ENCODE data around the gene LTK. TPM values are rescaled to one million over a fixed set of nuclear protein-coding genes. Genes with fewer than 3 reads are reported as not detected.

The LTK gene
- total RNA-seq, 4 donors from 2014 or later = 13.8 to 39.0 (median 26.3) TPM; not detected in 1

- H3K9me3 ChIP-seq = no peaks in the 10 kb centered on the region
- no peak for TF ChIP-seq CTCF (IDR thresholded peaks at IDR 0.05)
- no peak for TF ChIP-seq POLR2A (IDR thresholded peaks at IDR 0.05)
- peaks cover 0 to 18% (median 15%) of the 10 kb centered on the region in 4 donors for H3K4me1 ChIP-seq
- H3K27me3 ChIP-seq = no peaks in the 10 kb centered on the region
- no peaks in the 10 kb centered on the region for H3K36me3 ChIP-seq
- no peak overlapping the region for H3K4me3 ChIP-seq
- no peak for DNase-seq
- no peak overlapping the region for H3K27ac ChIP-seq
These were observed 41.3 kb upstream of the LTK start for GRCh38 chr15:41554915-41555314.

DNA sequence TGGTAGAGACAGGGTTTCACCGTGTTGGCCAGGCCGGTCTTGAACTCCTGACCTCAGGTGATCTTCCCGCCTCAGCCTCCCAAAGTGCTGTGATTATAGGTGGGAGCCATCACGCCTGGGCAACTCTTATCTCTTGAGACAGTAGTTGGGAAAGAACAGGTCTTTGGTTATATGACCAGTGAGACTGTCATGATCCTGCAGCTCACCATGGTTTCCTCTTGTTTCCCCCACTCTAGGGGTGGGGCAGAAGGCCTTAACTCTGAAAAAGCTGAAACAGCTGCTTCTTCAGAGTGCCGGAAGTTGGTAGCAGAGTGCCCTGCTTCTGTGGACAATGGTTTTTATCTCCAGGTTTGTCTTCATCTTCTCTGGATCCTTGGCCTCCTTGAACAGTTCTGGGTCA lies 40.7 kb upstream of the LTK start:
- no peak overlapping the region for H3K4me3 ChIP-seq
- H3K9me3 ChIP-seq = no peaks in the 10 kb centered on the region
- DNase-seq = no peak
- no peak overlapping the region for H3K27ac ChIP-seq
- H3K36me3 ChIP-seq = no peaks in the 10 kb centered on the region
- peaks cover 0 to 12% (median 11%) of the 10 kb centered on the region in 4 donors for H3K4me1 ChIP-seq
- no peak for TF ChIP-seq POLR2A (IDR thresholded peaks at IDR 0.05)
- no peak for TF ChIP-seq CTCF (IDR thresholded peaks at IDR 0.05)
- no peaks in the 10 kb centered on the region for H3K27me3 ChIP-seq

DNA sequence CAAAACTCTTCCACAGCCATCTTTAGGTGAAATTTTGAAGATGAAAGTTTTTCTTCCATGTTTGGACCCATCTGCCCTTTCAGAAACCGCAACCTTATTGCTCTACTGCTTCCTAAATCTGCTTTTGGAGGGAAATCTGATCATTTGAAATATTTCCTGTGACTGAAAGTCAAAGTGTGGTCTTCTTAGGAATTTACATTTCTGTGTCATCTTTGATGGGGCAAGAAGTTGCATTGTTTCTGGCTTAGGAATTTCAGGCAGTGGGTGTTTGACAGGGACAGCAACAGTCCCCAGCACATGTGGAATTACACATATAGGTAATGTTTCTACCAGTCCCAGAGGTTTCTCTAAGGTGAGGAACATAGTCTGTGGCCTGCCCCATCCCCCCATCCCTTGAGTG lies 40.1 kb upstream of the LTK start:
- Histone ChIP-seq H3K4me3 (no peak overlapping the region), H3K27ac (no peak overlapping the region), H3K9me3 (no peaks in the 10 kb centered on the region), H3K27me3 (no peaks in the 10 kb centered on the region), H3K4me1 (peaks cover 0 to 12% (median 8%) of the 10 kb centered on the region in 4 donors), H3K36me3 (no peaks in the 10 kb centered on the region)
- TF ChIP-seq POLR2A (IDR thresholded peaks at IDR 0.05) (no peak), CTCF (IDR thresholded peaks at IDR 0.05) (no peak)
- no peak for DNase-seq

GRCh38 chr15:41550066-41550775 lies 36.6 kb upstream of the LTK start:
- peak in 1 of 3 donors; percentile 74 for DNase-seq
- Histone ChIP-seq H3K27me3 (no peaks in the 10 kb centered on the region), H3K4me1 (peaks cover 0 to 15% (median 4%) of the 10 kb centered on the region in 4 donors), H3K36me3 (no peaks in the 10 kb centered on the region), H3K4me3 (no peak overlapping the region), H3K27ac (peak overlapping the region in 2 of 4 donors; percentile 22 to 80), H3K9me3 (no peaks in the 10 kb centered on the region)
- TF ChIP-seq POLR2A (IDR thresholded peaks at IDR 0.05) (peak in 1 of 2 donors; percentile 24), CTCF (IDR thresholded peaks at IDR 0.05) (peak in 1 of 6 experiments; percentile 12)

- peaks cover 3 to 20% (median 5%) of the 10 kb centered on the region in 4 donors for H3K4me1 ChIP-seq
- H3K27me3 ChIP-seq = no peaks in the 10 kb centered on the region
- peak in 1 of 3 donors; percentile 57 for DNase-seq
- TF ChIP-seq CTCF (IDR thresholded peaks at IDR 0.05) (no peak), POLR2A (IDR thresholded peaks at IDR 0.05) (no peak)
- no peak overlapping the region for H3K4me3 ChIP-seq
- H3K9me3 ChIP-seq = no peaks in the 10 kb centered on the region
- H3K36me3 ChIP-seq = no peaks in the 10 kb centered on the region
- peak overlapping the region in 2 of 4 donors; percentile 27 to 82 for H3K27ac ChIP-seq
These were observed 33.5 kb upstream of the LTK start for GRCh38 chr15:41546851-41547786.
